GM12878 (cell line): ENCODE measurements around the gene SCIMP.

Experiments used
- EZH2 ChIP-seq: IDR thresholded peaks from 2 replicates; pipeline ENCODE4 v1.6.1; 2012; ENCODE audit warnings: low read depth, mild to moderate bottlenecking, control low read depth, inconsistent platforms, low read length, borderline replicate concordance; ENCODE audit not compliant: control insufficient read depth
- HCFC1 ChIP-seq: fragments of 150-350 bp; IDR thresholded peaks from 2 replicates; pipeline ENCODE4 v1.6.1; 2014; ENCODE audit warnings: low read length
- MTA3 ChIP-seq: IDR thresholded peaks from 2 replicates; pipeline ENCODE4 v1.6.1; 2012; ENCODE audit warnings: low read length, inconsistent platforms, borderline replicate concordance
- NRF1 ChIP-seq: conservative IDR thresholded peaks from 2 replicates; pipeline ENCODE4 v1.6.1; 2011; ENCODE audit warnings: mild to moderate bottlenecking, low read depth, low read length, improper control_type of control experiment
- RCOR1 ChIP-seq: conservative IDR thresholded peaks from 2 replicates; pipeline ENCODE4 v1.6.1; 2012; ENCODE audit warnings: low read depth, low read length, improper control_type of control experiment
- SREBF2 ChIP-seq: IDR thresholded peaks from 2 replicates; pipeline ENCODE4 v1.6.1; 2012; ENCODE audit warnings: mild to moderate bottlenecking, low read length
- TAF1 ChIP-seq: IDR thresholded peaks from 2 replicates; pipeline ENCODE4 v1.6.1; 2011; ENCODE audit warnings: mild to moderate bottlenecking, low read depth, low read length, borderline replicate concordance
- ZNF24 ChIP-seq: fragments of 450-650 bp; IDR thresholded peaks from 2 replicates; pipeline ENCODE4 v1.6.1; 2017; ENCODE audit warnings: antibody characterized with exemption, mild to moderate bottlenecking
- TF ChIP-seq, protein P1 (sequence below), 3 experiments: IDR thresholded peaks in 2 of 3; conservative IDR thresholded peaks in 1 of 3; 2 replicates each; pipeline ENCODE4 v1.5.1; 2011; ENCODE audit warnings: low read depth in 3 of 3, low read length in 3 of 3, mild to moderate bottlenecking in 3 of 3, control low read depth in 2 of 3, moderate library complexity in 2 of 3, inconsistent platforms in 1 of 3, mixed read lengths in 1 of 3; ENCODE audit not compliant: control insufficient read depth in 2 of 3, insufficient read depth in 1 of 3; ENCODE audit errors: extremely low read depth in 1 of 3

DNA sequence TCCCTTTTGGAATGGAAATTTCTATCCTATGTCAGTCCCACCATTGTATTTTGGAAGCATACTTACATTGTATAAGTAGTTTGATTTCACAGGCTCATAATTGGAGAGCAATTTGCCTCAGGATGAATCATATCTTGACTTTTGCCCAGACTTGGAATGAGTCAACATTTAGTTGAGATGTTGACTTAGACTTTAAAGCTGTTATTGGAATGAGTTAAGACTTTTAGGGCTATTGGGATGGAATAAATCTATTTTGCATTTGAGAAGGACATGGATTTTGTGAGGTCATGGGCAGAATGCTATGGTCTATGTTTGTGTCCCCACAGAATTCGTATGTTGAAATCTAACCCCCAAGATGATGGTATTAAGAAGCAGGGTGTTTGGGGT, 30.8 kb downstream of the SCIMP start:
- TF ChIP-seq, protein P1, sequence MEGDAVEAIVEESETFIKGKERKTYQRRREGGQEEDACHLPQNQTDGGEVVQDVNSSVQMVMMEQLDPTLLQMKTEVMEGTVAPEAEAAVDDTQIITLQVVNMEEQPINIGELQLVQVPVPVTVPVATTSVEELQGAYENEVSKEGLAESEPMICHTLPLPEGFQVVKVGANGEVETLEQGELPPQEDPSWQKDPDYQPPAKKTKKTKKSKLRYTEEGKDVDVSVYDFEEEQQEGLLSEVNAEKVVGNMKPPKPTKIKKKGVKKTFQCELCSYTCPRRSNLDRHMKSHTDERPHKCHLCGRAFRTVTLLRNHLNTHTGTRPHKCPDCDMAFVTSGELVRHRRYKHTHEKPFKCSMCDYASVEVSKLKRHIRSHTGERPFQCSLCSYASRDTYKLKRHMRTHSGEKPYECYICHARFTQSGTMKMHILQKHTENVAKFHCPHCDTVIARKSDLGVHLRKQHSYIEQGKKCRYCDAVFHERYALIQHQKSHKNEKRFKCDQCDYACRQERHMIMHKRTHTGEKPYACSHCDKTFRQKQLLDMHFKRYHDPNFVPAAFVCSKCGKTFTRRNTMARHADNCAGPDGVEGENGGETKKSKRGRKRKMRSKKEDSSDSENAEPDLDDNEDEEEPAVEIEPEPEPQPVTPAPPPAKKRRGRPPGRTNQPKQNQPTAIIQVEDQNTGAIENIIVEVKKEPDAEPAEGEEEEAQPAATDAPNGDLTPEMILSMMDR (IDR thresholded peaks at IDR 0.05 in 2 of 3, conservative IDR thresholded peaks at IDR 0.05 in 1 of 3; ENCODE audit: control insufficient read depth in 2 of 3, extremely low read depth in 1 of 3, insufficient read depth in 1 of 3, low read depth in 3 of 3, low read length in 3 of 3): no peak
- TF ChIP-seq EZH2 (no peak), SREBF2 (no peak), RCOR1 (no peak), NRF1 (no peak), MTA3 (no peak), ZNF24 (no peak), TAF1 (no peak), HCFC1 (no peak)
